ENCODE data around the gene SLC47A2.

The SLC47A2 gene

DNA sequence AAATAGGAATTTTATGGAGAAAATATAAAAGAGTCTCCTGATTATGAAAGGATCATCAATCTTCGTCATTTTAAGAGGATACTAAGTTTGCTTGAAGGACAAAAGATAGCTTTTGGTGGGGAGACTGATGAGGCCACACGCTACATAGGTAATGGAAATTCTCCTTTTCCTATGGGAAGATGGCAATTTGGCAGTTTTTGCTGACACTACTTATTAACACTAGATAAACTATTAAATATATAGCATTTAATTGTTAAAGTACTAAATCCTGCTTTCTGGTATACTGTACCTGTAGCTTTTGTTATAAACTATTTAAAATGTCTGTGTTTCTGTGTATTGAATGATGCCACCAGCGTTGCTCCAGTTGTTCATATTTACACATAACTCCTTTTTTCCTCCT lies 55.3 kb downstream of the SLC47A2 start:
- no peak for DNase-seq

DNA sequence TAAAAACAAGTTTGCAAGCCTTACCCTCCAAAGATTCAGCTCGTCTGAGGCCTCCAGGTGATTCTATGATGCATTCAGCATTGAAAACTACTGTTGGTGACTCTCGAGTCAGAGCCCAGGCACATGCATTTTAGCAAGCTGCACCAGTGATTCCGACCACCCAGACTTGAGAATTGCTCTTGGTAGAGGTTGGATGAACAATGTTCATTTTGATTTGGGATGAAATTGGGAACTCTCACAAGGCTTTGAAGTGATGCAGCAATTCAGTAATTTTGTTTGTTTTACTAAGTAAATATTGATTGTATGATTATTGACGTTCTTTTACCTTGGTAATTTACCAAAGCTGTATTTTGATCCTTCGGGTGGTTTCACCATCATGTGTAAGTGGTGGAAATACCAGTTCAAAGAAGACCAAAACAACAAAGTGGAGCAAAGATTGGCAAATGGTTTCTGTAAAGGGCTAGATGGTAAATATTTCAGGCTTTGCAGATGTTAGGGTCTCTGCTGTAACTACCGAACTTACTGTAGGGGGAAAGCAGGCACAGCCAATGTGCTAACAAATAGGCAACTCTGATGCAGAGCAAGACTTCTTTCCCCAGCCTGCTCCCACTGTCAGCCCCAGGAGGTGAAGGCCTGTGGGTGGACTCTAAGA lies 56.0 kb downstream of the SLC47A2 start:
- no peak for DNase-seq

DNA sequence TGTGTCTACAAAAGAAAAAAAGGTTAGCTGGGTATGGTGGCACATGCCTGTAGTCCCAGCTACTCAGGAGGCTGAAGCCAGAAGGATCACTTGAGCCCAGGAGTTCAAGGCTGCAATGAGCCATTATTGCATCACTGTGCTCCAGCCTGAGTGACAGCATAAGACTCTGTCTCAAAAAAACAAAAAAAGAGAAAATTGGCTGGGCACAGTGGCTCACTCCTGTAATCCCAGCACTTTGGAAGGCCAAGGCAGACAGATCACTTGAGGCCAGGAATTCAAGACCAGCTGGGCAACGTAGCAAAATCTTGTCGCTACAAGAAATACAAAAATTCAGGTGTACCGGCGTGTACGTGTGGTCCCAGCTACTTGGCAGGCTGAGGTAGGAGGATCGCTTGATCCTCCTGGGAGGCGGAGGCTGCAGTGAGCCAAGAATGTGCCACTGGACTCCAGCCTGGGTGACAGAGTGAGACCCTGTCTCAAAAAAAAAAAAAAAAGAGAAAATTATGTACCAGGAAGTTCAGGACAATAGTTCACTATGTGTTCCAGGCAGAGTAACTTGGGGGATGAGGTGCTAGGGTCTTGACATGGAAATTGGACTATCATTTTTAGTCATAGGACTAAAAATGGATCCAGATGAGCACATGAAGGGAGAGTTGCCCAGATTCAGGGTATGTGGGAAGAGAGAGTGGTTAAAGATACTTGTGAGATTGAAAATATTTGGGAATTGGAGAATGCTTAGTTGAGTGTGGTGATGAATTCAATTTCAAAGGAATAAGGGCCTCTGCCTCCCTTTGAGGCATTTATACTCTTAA lies 56.8 kb downstream of the SLC47A2 start:
- DNase-seq: no peak

DNA sequence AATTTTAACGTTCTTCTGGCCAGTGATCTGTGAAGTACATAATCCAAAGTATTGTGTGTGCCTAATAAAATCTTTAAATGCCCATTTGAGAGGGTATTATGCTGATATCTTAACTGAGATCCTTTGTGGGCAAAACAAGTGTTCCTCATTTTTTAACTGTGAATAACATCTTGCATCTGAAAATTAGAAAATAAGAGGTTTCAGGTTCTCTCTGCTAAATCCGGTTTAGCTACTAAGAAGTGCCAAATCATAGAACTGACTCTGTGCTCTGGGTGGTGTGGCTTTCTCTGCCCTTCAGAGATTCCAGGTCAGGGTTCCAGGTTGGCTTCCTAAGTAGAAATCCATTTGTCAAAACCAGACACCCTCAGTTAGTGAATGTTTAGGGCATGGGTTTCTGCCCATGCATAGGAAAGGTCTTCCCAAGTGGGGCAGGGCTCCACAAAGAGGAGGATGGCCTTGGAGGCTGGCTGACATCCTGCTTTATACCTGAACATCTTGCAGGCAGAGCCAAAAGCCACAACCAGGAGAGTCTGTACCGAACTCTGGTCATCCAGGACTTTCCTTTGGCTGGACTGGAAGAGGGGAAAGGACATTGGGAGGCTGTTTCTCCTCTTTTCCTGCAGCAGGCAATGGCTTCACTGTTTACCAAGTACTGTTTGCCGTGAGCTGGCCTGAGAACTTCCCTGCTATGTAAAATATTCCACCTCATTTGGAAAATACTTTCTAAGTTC lies 59.4 kb downstream of the SLC47A2 start:
- no peak for DNase-seq

DNA sequence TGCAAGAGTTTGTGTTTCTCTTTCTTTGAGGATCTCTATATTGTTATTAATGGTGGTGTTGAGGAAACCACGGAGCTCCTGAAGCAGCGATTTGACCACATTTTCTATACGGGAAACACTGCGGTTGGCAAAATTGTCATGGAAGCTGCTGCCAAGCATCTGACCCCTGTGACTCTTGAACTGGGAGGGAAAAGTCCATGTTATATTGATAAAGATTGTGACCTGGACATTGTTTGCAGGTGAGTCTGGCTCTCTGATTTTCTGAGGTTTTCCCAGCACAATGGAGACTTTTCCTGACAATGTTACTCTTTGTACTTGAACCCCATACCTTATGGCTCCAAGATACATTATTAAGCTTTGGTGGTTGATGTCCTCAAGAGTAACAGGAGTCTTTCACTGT lies 60.0 kb downstream of the SLC47A2 start:
- DNase-seq: no peak

DNA sequence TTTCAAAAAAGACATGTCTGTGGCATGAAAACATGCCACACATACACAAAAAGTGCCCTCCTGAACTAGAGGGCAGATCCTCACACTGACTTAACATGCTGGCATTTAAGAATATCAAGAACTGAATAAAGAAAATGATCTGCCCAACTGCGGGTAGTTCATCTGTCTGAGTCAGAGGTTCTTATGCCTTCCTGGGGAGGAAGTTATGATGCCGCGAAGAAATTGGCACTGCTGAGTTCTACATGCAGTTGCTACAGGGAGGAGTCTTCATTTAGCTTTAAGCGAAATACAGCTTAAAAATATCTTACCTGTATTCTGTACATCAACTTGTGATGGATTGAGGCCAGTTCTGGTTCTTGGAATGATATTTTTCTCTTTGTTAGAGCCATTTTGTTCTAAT lies 61.5 kb downstream of the SLC47A2 start:
- DNase-seq: no peak

DNA sequence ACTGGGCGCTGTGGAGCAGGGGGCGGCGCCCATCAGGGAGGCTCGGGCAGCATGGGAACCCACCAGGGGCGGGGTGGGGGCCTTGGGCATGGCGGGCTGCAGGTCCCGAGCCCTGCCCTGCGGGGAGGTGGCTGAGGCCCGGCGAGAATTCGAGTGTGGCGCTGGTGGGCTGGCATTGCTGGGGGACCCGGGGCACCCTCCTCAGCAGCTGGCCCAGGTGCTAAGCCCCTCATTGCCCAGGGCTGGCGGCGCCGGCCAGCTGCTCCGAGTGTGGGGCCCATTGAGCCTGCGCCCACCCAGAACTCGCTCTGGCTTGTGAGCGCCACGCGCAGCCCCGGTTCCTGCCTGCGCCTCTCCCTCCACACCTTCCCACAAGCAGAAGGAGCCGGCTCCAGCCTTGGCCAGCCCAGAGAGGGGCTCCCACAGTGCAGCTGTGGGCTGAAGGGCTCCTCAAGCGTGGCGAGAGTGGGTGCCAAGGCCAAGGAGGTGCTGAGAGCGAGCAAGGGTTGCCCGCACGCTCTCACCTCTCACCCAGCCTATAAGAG lies 62.0 kb downstream of the SLC47A2 start:
- no peak for DNase-seq

DNA sequence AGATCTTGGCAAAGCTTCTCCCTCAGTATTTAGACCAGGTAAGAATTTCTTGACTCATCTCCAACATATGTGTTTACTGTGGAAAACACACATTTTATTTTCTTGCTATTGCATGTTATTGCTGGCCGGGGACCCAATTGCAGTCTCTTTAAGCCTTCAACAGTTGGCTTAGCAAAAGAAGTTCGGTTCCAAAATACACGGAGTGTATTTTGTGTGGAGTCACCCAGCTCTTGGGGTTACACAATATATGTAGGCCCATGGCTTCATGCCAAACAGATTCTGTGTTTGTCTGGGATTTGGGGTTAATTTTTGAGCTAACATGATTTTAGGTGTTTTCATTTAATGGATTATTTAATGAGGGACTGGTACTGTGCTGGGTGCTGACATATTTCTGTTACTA lies 63.8 kb downstream of the SLC47A2 start:
- no peak for DNase-seq

DNA sequence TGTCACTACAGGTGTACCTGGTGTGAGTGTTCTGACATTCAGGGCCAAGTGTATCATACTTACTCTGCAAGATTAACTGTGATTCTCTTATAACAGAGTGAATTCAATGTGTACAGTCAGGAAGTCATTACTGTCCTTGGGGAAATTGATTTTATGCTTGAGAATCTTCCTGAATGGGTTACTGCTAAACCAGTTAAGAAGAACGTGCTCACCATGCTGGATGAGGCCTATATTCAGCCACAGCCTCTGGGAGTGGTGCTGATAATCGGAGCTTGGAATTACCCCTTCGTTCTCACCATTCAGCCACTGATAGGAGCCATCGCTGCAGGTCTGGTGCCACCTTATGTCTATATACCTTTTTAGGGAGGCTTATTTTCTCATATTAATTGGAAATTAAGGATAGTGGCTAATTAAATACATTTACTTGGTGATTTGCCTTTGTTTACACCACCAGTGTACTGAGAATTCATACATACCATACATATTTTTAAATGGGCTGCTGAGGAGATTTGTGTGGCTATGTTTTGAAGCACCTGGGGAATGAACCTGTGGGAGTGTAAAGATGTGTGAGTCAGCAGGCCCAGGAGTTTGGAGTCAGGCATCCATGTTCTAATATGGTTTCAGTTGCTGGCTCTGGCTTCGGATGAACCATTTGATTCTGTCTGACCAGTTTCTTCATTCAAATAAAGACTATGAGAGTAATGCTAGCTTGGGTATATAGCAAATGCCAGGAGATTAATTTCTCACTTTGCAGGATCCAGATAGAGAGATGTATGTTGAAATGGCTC lies 64.7 kb downstream of the SLC47A2 start:
- DNase-seq: no peak

DNA sequence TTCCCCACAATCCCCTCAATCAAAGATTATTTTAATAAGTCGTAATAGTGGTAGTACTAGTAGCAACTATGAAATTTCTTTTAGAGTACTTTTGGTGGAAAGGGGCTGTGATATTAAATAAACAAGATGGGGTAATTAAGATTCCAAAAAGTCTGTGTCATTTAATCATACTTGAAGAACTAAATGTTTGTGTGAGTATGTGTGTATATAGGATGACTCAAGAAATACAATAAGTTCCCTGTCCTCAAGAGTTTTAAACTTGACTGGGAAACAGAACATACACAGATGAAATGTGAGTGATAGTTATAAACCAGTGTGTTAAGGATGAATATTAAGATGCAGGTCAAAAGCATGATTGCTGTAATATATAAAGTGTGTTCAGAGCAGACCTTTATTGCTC lies 65.6 kb downstream of the SLC47A2 start:
- DNase-seq: no peak

DNA sequence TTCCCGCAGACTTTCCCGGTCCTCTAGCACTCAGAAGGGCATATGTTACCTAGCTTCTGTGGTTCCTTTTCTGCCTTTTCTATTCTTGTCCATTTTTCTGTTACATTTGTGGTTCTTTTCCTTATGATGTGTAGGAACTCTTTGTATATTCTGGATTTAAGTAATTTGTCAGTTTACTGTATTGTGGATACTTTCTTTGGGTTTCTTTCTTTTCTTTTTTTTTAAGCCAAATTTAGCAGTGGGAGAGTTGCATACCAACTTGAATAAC lies 67.2 kb downstream of the SLC47A2 start:
- no peak for DNase-seq

DNA sequence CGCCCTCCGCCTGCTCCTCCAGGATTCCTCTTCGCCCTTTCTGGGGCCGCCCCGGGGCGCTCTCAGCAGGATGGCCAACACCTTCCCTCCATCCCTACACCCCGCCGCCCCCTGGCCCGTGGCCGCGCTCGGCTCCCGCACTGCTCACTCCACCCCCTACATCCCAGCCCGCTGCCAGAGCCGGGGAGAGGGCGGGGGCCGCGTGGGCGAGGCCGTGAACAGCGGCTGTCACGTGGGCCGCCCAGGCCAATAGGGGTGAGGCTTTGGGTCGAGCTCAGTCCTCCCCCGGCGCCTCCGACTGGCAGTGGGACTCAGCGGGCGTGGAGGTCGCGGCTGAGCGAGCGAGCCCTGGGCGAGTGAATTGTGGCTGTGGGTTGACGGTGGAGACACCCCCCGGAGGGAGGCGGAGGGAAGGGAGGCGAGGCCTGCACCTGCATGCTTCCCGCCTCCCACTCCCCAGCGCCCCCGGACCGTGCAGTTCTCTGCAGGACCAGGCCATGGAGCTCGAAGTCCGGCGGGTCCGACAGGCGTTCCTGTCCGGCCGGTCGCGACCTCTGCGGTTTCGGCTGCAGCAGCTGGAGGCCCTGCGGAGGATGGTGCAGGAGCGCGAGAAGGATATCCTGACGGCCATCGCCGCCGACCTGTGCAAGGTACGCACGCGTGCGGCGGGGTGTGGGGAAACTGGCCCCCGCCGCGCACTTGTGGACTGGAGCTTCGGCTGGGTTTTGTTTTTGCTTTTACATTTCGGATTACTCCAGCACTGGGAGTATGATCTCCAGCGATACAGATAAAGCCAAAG lies 67.7 kb downstream of the SLC47A2 start, which contains the start of gene ALDH3A2:
Gene ALDH3A2, plus strand, starts transcription at position 277 of the 799 bp plus-strand sequence. Its CDS starts 221 bp downstream, at position 498.
- peak; percentile 94 for DNase-seq

DNA sequence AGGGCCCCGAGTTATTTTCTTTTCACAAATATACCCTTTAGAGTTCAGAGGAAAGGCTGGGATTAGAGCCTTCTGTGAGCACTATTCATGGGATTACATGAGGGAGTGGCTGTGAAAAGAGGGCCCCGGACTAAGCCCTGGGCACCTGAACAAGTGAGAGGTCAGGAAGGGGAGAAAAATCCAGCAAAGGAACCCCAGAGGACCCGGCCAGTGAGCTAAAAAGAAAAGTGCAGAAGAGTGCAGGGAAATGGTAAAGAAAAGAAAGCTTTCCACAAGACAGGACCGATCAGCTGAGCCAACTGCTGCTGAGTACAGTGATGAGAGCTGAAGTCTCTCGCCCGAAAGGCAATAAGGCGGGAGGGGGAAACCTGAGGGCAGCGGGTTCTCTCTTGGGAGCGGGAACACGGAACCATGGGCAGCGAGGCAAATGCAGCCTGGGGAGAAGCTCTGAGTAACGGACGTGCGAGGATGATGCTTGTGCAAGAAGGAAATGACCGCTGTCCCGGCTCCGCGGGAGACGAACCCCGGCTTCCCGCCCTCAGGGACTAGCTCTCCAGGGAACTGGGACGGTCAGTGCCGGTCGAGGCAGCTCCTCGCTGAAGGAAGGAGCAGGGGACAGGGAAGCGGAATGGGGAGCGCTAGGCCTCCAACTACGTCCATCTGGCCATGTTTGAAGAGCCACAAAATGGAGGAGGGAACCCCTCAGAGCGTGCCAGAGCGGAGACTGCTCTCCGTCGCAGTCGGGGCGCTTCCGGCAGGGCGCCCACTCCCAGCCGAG lies 68.5 kb downstream of the SLC47A2 start:
- DNase-seq: no peak

DNA sequence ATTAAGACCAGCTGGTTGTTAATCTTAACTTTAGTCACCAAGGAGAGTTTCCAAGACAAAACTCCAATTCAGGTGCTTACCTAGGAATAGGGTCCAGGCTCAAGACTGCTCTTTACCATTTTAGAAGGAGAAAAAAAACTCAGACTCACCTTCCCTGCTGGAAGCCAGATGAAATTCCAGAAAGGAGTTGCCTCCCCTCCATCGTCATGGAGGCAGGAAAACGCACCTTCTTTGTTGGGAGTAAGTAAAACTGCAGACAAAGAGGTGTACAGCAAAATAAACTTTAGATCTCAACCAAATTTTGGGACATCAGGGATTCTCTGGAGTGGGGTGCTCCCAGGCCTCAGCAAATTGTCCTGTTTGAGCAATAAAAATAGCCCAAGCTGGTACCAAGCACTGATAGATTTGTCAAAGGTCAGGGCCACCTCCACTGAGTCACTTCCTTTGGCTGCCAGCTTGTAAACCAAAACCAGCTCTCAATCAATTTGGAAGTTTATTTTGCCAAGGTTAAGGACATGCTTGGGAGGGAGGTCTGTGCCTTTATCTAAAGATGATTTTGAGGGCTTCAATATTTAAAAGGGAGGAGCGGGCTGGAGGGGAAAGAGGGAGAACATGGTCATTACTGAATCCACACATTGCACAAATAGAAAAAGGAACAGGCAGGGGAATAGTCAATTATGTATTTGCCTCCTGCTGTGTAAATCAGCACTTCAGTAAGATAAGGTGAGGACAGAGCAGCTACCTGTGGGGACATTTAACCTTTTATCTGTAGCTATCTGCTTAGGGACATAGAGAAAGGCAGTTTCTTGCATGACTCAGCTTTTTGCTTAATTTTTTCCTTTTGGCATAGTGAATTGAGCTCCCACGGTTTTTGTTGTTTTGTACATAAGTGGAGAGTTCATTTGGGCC lies 69.3 kb downstream of the SLC47A2 start:
- DNase-seq: no peak

DNA sequence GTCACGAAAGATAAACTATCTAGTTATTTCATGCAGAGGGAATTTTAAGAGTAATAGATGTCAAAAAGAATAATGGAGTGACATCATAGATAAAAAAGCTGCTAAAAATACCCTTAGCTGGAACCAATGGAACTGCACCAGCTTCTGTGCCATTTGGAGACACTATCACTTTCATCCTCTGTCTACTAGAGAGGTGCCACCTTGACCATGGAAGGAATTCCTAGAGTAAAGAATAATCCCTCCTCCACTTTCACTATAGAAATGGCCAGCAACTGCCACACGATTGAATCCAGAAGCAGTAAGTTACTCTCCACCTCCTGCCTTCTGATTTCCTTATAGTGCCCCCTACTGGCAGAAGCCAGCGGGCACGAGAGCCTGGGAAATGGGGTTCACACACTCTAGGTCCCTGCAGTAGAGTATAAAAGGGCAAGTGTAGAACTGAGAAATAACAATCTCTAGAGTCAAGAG lies 70.6 kb downstream of the SLC47A2 start:
- DNase-seq: peak; percentile 48

DNA sequence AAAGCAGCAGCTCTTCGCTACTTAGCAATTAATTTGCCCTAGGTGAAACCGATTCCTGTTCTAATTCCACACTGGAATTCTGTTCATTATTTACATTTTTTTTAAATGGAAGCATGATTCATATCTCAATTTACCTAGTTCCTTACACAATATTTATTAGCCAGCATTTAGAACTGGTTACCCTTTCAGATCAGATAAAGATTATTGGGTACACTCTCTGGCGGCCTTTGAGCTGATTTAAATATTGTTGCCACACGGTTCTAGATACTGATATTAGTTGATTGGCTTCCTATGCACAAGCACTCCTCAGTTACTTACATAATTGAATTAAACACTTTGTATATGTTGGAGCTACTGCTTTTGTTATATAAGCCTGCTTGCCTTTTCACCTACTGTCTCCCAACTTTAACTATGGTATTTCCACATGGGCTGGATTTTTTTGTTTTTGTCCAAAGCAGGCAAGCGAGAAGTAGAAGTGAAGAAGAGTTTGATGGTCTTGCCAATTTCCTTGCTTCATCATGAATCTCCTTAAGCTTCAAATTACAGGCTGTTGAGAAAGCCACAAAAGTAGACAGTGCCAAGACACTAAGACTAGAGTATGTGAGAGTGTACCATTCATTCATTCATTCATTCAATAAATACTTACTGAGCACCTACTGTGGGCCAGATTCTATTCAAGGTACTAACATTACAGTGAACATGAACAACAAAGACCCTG lies 71.7 kb downstream of the SLC47A2 start:
- no peak for DNase-seq

DNA sequence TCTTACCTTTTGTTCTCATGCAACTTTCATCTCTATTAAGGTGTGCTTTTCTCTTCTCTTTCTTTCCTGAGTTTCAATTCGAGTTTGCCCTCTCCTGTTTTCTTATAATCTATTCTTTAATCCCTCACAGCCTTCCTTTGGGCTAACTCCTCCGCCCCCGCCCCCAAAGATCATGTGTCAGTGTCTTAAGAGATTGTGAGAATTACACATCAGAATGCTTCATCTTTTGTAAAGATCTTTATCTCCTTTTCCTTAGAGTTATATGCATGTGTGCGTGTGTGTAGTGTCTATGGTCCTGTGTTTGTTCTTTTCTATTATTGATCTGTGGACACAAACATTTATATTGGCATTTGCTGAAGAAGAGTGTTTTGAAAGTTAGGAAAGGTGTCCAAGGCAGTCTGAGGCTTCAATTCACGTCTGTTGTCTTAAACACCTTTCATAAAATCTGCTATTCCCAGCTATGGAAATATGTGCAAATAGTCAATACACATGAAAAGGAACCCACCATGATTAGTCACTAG lies 74.0 kb downstream of the SLC47A2 start:
- no peak for DNase-seq

DNA sequence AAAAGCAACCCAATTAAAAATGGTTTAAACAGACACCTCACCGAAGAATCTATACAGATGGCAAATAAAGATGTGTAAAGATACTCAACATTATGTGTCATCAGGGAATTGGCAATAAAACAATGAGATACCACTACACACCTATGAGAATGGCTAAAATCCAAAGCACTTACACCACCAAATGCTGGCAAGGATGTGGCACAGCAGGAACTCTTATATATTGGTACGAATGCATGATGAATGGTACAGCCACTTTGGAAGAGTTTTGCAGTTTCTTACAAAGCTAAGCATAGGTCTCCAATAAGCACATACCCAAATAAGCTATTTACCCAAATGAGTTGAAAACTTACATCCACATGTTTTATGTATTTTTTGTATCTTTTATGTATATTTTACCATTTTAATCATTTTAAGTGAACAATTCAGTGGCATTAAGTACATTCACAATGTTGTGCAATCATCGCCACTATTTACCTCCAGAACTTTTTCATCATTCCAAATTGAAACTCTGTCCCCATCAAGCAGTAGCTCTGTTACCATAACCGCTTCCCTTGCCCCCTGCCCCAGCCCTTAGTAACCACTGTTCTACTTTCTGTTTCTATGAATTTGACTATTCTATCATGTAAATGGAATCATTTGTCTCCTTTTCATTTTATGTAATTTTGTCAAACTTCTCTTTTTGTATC lies 74.6 kb downstream of the SLC47A2 start:
- no peak for DNase-seq
